ENCODE measurements around the gene ADAP1. TPM values are rescaled to one million over a fixed set of nuclear protein-coding genes. Genes with fewer than 3 reads are reported as not detected.

Gene ADAP1
- total RNA-seq, 1 experiment from 2014 or later, result 77.6 TPM

GRCh38 chr7:979151-979550 is 24.7 kb upstream of the ADAP1 start:
- POLR2A ChIA-PET, result no interaction called here
- no peak for TF ChIP-seq CTCF (IDR thresholded peaks at IDR 0.05; ENCODE audit: insufficient read depth in 1 of 2, low read depth in 1 of 2, low read length in 1 of 2, severe bottlenecking in 1 of 2, unreplicated experiment in 1 of 2)
- Histone ChIP-seq H3K4me3 (ENCODE audit: low read depth, low read length) (no peak overlapping the region), H3K4me1 (peaks cover 64% of the 10 kb centered on the region), H3K27me3 (replicated peaks; ENCODE audit: control insufficient read depth, insufficient read depth, low read length) (no peaks in the 10 kb centered on the region), H3K9me3 (no peaks in the 10 kb centered on the region), H3K36me3 (ENCODE audit: control insufficient read depth, insufficient read depth, low read length) (no peaks in the 10 kb centered on the region)
- no peak for DNase-seq
- Mint-ChIP-seq H3K36me3 (ENCODE audit: insufficient read depth, unreplicated experiment) (peaks cover 20% of the 10 kb centered on the region), H3K4me3 (ENCODE audit: unreplicated experiment) (no peak overlapping the region), H3K27ac (ENCODE audit: unreplicated experiment) (no peak overlapping the region), H3K4me1 (ENCODE audit: low read depth, unreplicated experiment) (peaks cover 11% of the 10 kb centered on the region), H3K27me3 (ENCODE audit: insufficient read depth, unreplicated experiment) (no peaks in the 10 kb centered on the region), H3K9me3 (ENCODE audit: unreplicated experiment) (no peaks in the 10 kb centered on the region)
- no TSS peak for BruUV-seq (replicated peaks)
- CTCF ChIA-PET, result no interaction called here
- intact Hi-C loops (cut with micrococcal nuclease; ENCODE audit: unreplicated experiment), result loop anchor here (5.0 kb wide), 3 partner anchors 63 to 203 kb away; partner anchors contain the start of gene GPR146

GRCh38 chr7:978416-979091 is 24.1 kb upstream of the ADAP1 start:
- intact Hi-C loops (cut with micrococcal nuclease; ENCODE audit: unreplicated experiment), result loop anchor here (5.0 kb wide), 3 partner anchors 64 to 204 kb away; partner anchors contain the start of gene GPR146
- no peak for DNase-seq
- Mint-ChIP-seq H3K27ac (ENCODE audit: unreplicated experiment) (peak overlapping the region; percentile 88), H3K27me3 (ENCODE audit: insufficient read depth, unreplicated experiment) (no peaks in the 10 kb centered on the region), H3K4me1 (ENCODE audit: low read depth, unreplicated experiment) (peaks cover 11% of the 10 kb centered on the region), H3K36me3 (ENCODE audit: insufficient read depth, unreplicated experiment) (peaks cover 22% of the 10 kb centered on the region), H3K4me3 (ENCODE audit: unreplicated experiment) (peak overlapping the region; percentile 88), H3K9me3 (ENCODE audit: unreplicated experiment) (no peaks in the 10 kb centered on the region)
- no peak for TF ChIP-seq CTCF (IDR thresholded peaks at IDR 0.05; ENCODE audit: insufficient read depth in 1 of 2, low read depth in 1 of 2, low read length in 1 of 2, severe bottlenecking in 1 of 2, unreplicated experiment in 1 of 2)
- Histone ChIP-seq H3K4me3 (ENCODE audit: low read depth, low read length) (no peak overlapping the region), H3K4me1 (peaks cover 65% of the 10 kb centered on the region), H3K9me3 (no peaks in the 10 kb centered on the region), H3K27me3 (replicated peaks; ENCODE audit: control insufficient read depth, insufficient read depth, low read length) (no peaks in the 10 kb centered on the region), H3K36me3 (ENCODE audit: control insufficient read depth, insufficient read depth, low read length) (no peaks in the 10 kb centered on the region)
- TSS peak; percentile 69 for BruUV-seq (replicated peaks)
- CTCF ChIA-PET, result interaction anchor here (0.7 to 2.4 kb wide), 5 partner anchors 13 to 107 kb away, joined by 3 to 33 read pairs (median 4); no protein-coding TSS in a partner anchor
- POLR2A ChIA-PET, result interaction anchor here (0.5 to 1.6 kb wide), 2 partner anchors 33 to 236 kb away, joined by 6 read pairs; no protein-coding TSS in a partner anchor

GRCh38 chr7:978049-978346 is 23.5 kb upstream of the ADAP1 start:
- H3K4me1 Mint-ChIP-seq (ENCODE audit: low read depth, unreplicated experiment), result peaks cover 11% of the 10 kb centered on the region
- Histone ChIP-seq H3K36me3 (ENCODE audit: control insufficient read depth, insufficient read depth, low read length) (no peaks in the 10 kb centered on the region), H3K4me1 (peaks cover 65% of the 10 kb centered on the region), H3K9me3 (no peaks in the 10 kb centered on the region), H3K27me3 (replicated peaks; ENCODE audit: control insufficient read depth, insufficient read depth, low read length) (no peaks in the 10 kb centered on the region), H3K4me3 (ENCODE audit: low read depth, low read length) (no peak overlapping the region)
- TF ChIP-seq CTCF (IDR thresholded peaks at IDR 0.05; ENCODE audit: insufficient read depth in 1 of 2, low read depth in 1 of 2, low read length in 1 of 2, severe bottlenecking in 1 of 2, unreplicated experiment in 1 of 2), result no peak
- POLR2A ChIA-PET, result interaction anchor here (0.5 to 1.6 kb wide), 5 partner anchors 14 to 236 kb away, joined by 3 to 6 read pairs (median 4); no protein-coding TSS in a partner anchor
- H3K27ac Mint-ChIP-seq (ENCODE audit: unreplicated experiment), result peak overlapping the region; percentile 88
- H3K4me3 Mint-ChIP-seq (ENCODE audit: unreplicated experiment), result peak overlapping the region; percentile 88
- intact Hi-C loops (cut with micrococcal nuclease; ENCODE audit: unreplicated experiment), result loop anchor here (5.0 kb wide), 3 partner anchors 64 to 204 kb away; partner anchors contain the start of gene GPR146
- H3K9me3 Mint-ChIP-seq (ENCODE audit: unreplicated experiment), result no peaks in the 10 kb centered on the region
- CTCF ChIA-PET, result interaction anchor here (0.6 to 2.4 kb wide), 8 partner anchors 13 to 198 kb away, joined by 3 to 33 read pairs (median 3); no protein-coding TSS in a partner anchor
- H3K36me3 Mint-ChIP-seq (ENCODE audit: insufficient read depth, unreplicated experiment), result peaks cover 27% of the 10 kb centered on the region
- no TSS peak for BruUV-seq (replicated peaks)
- DNase-seq, result no peak
- no peaks in the 10 kb centered on the region for H3K27me3 Mint-ChIP-seq (ENCODE audit: insufficient read depth, unreplicated experiment)

Measured in Caco-2 (cell line).